ENCODE measurements around the gene CHEK1. TPM values are rescaled to one million over a fixed set of nuclear protein-coding genes. Genes with fewer than 3 reads are reported as not detected.

CHEK1 gene
- total and polyA plus RNA-seq, 2 of the 4 experiments (the other 2 are of a cell fraction), result 16.0 to 22.6 TPM

- Histone ChIP-seq H2AK9ac (replicated peaks; ENCODE audit: low read depth, low read length, poor library complexity) (no peak overlapping the region), H3K27me3 (ENCODE audit: control insufficient read depth, insufficient read depth, low read length) (no peaks in the 10 kb centered on the region), H2BK5ac (ENCODE audit: low read depth, low read length, poor library complexity, severe bottlenecking) (no peak overlapping the region), H4K20me1 (ENCODE audit: insufficient read depth, low read length) (no peaks in the 10 kb centered on the region), H3K4me1 (ENCODE audit: control insufficient read depth, insufficient read depth, low read length) (no peaks in the 10 kb centered on the region), H4K91ac (ENCODE audit: insufficient read depth, low read depth, low read length) (no peak overlapping the region), H3K79me1 (ENCODE audit: low read depth in 1 of 2, low read length in 2 of 2) (no peaks in the 10 kb centered on the region), H3K36me3 (ENCODE audit: control insufficient read depth, insufficient read depth, low read length) (no peaks in the 10 kb centered on the region), H4K8ac (ENCODE audit: low read depth in 2 of 2, low read length in 2 of 2) (no peak overlapping the region), H3K4ac (ENCODE audit: low read depth, low read length) (no peak overlapping the region), H2BK15ac (ENCODE audit: low read depth, low read length) (no peak overlapping the region), H3K9ac (ENCODE audit: low read depth, low read length) (no peak overlapping the region), H2BK120ac (ENCODE audit: low read depth, low read length) (no peak overlapping the region), H3K18ac (ENCODE audit: low read depth, low read length) (no peak overlapping the region), H4K5ac (ENCODE audit: low read depth, low read length) (no peak overlapping the region), H2AK5ac (ENCODE audit: low read depth, low read length) (no peak overlapping the region), H3K4me3 (ENCODE audit: insufficient read depth, low read depth, low read length) (no peak overlapping the region), H3K14ac (replicated peaks; ENCODE audit: low read depth, low read length) (no peak overlapping the region), H3K9me1 (ENCODE audit: insufficient read depth, low read length) (no peaks in the 10 kb centered on the region; the same call in 1 of the 2 replicates), H3K9me3 (ENCODE audit: control insufficient read depth, insufficient read depth, low read length) (no peaks in the 10 kb centered on the region), H2BK20ac (ENCODE audit: low read depth, low read length) (no peak overlapping the region), H3K27ac (ENCODE audit: insufficient read depth, low read length) (no peak overlapping the region), H2AFZ (replicated peaks; ENCODE audit: low read length, poor library complexity) (no peak overlapping the region), H3K4me2 (ENCODE audit: low read depth, low read length) (no peak overlapping the region), H3K56ac (ENCODE audit: extremely low read depth, insufficient read depth, low read length) (no peak overlapping the region), H3K23ac (ENCODE audit: low read depth, low read length) (no peak overlapping the region)
- intact Hi-C loops (cut with micrococcal nuclease), result no loop called here
- ATAC-seq (ENCODE audit: low read depth) (no peak), DNase-seq (no peak)
- dilution Hi-C loops (cut with HindIII; ENCODE audit: low sequenced_read_pairs, unreplicated experiment), result no loop called here
- ChIA-PET POLR2A (ENCODE audit: unreplicated experiment) (no interaction called here), CTCF (no interaction called here)
- BruUV-seq (replicated peaks), result no TSS peak
- WGBS, 2 experiments (ENCODE audit: extremely low coverage in 2 of 2, insufficient read length in 1 of 2), result no CpG with 5 or more reads among the region's 3 CpGs
- TF ChIP-seq CEBPB (IDR thresholded peaks at IDR 0.05; ENCODE audit: low read depth, low read length) (no peak), NFE2L2 (IDR thresholded peaks at IDR 0.05; ENCODE audit: low read depth, low read length) (no peak), SMC3 (IDR thresholded peaks at IDR 0.05; ENCODE audit: low read depth, low read length) (no peak), CHD1 (IDR thresholded peaks at IDR 0.05; ENCODE audit: low read depth, low read length) (no peak), RAD21 (IDR thresholded peaks at IDR 0.05; ENCODE audit: low read length) (no peak), FOS (IDR thresholded peaks at IDR 0.05; ENCODE audit: low read depth, low read length) (no peak), CTCF (conservative IDR thresholded peaks at IDR 0.05; ENCODE audit: low read depth, low read length) (no peak), MXI1 (IDR thresholded peaks at IDR 0.05; ENCODE audit: borderline replicate concordance, low read depth, low read length) (no peak), MAFK (IDR thresholded peaks at IDR 0.05; ENCODE audit: low read depth, low read length) (no peak), MAZ (IDR thresholded peaks at IDR 0.05; ENCODE audit: borderline replicate concordance, low read depth, low read length) (no peak), RFX5 (IDR thresholded peaks at IDR 0.05; ENCODE audit: low read depth, low read length) (no peak), ELK1 (IDR thresholded peaks at IDR 0.05; ENCODE audit: borderline replicate concordance, low read depth, low read length) (no peak), RCOR1 (IDR thresholded peaks at IDR 0.05; ENCODE audit: insufficient replicate concordance, low read length) (no peak), BHLHE40 (IDR thresholded peaks at IDR 0.05; ENCODE audit: low read depth, low read length) (no peak), POLR2A (IDR thresholded peaks at IDR 0.05; ENCODE audit: low read depth, low read length) (no peak), USF2 (IDR thresholded peaks at IDR 0.05; ENCODE audit: low read depth, low read length) (no peak)
- in situ Hi-C loops (cut with MboI; ENCODE audit: low sequenced_read_pairs), result no loop called here
Measured at GRCh38 chr11:125688632-125689031, 63.7 kb downstream of the CHEK1 start.

All from IMR-90 (cell line).